IMR-90 (cell line): ENCODE results near the gene SYNPO2. TPM values are rescaled to one million over a fixed set of nuclear protein-coding genes. Genes with fewer than 3 reads are reported as not detected.

Experiments
- ATAC-seq: fragments of 200-7000 bp; cut with Tn5 transposase; 2 replicates; pipeline ENCODE4 v1.9.1; 2020; ENCODE audit warnings: low read depth, mild to moderate bottlenecking, moderate library complexity
- BruUV-seq: library from RNA; stranded (reverse); fragments of 400-500 nt; replicated peaks from 2 replicates; lab custom pipeline; 2021; lab: Mats Ljungman, UMichigan
- CTCF ChIA-PET: fragments of 300-600 bp; formaldehyde crosslinking; extraction: SDS; loops from one replicate; lab custom pipeline; 2021; ENCODE audit warnings: antibody characterized with exemption; lab: Yijun Ruan, JAX
- POLR2A ChIA-PET: fragments of 300-600 bp; sonication (Branson Sonifier 250); formaldehyde crosslinking; loops from one replicate; lab custom pipeline; 2022; ENCODE audit warnings: antibody characterized with exemption; ENCODE audit not compliant: unreplicated experiment; lab: Charles Lee
- DNase-seq: peaks from one replicate; pipeline ENCODE4 v3.0.0; 2013
- H2AFZ ChIP-seq: replicated peaks from 2 replicates; pipeline ENCODE3; 2013; ENCODE audit warnings: low read length, mild to moderate bottlenecking; ENCODE audit not compliant: poor library complexity
- H2AK5ac ChIP-seq: 2 replicates; pipeline ENCODE4 v1.6.1; 2013; ENCODE audit warnings: low read depth, low read length, inconsistent platforms
- H2AK9ac ChIP-seq: replicated peaks from 2 replicates; pipeline ENCODE3; 2013; ENCODE audit warnings: mild to moderate bottlenecking, low read depth, low read length, moderate library complexity; ENCODE audit not compliant: poor library complexity
- H2BK120ac ChIP-seq: 2 replicates; pipeline ENCODE4 v1.6.1; 2013; ENCODE audit warnings: low read depth, low read length, inconsistent platforms
- H2BK15ac ChIP-seq: 3 replicates; pipeline ENCODE4 v1.6.1; 2013; ENCODE audit warnings: low read depth, low read length, inconsistent platforms
- H2BK20ac ChIP-seq: 2 replicates; pipeline ENCODE4 v1.6.1; 2013; ENCODE audit warnings: low read depth, mild to moderate bottlenecking, inconsistent platforms, low read length, moderate library complexity
- H2BK5ac ChIP-seq: 2 replicates; pipeline ENCODE4 v1.6.1; 2013; ENCODE audit warnings: mild to moderate bottlenecking, low read depth, low read length, inconsistent platforms; ENCODE audit not compliant: poor library complexity, severe bottlenecking
- H3K14ac ChIP-seq: replicated peaks from 2 replicates; pipeline ENCODE4 v1.6.1; 2013; ENCODE audit warnings: low read depth, low read length, inconsistent platforms
- H3K18ac ChIP-seq: 2 replicates; pipeline ENCODE4 v1.6.1; 2013; ENCODE audit warnings: low read depth, low read length, control low read depth
- H3K23ac ChIP-seq: 2 replicates; pipeline ENCODE4 v1.6.1; 2013; ENCODE audit warnings: low read depth, low read length, inconsistent platforms
- H3K27ac ChIP-seq: 2 replicates; pipeline ENCODE4 v1.5.1; 2013; ENCODE audit warnings: mild to moderate bottlenecking, control low read depth, low read length; ENCODE audit not compliant: insufficient read depth
- H3K27me3 ChIP-seq: 2 replicates; pipeline ENCODE4 v1.6.1; 2013; ENCODE audit warnings: low read length; ENCODE audit not compliant: control insufficient read depth, insufficient read depth
- H3K36me3 ChIP-seq: 2 replicates; pipeline ENCODE4 v1.6.1; 2013; ENCODE audit warnings: low read length, mixed read lengths; ENCODE audit not compliant: control insufficient read depth, insufficient read depth
- H3K4ac ChIP-seq: 2 replicates; pipeline ENCODE4 v1.6.1; 2013; ENCODE audit warnings: low read depth, low read length, inconsistent platforms
- H3K4me1 ChIP-seq: 2 replicates; pipeline ENCODE4 v1.6.1; 2013; ENCODE audit warnings: low read length, mixed read lengths; ENCODE audit not compliant: control insufficient read depth, insufficient read depth
- H3K4me2 ChIP-seq: 2 replicates; pipeline ENCODE4 v1.6.1; 2013; ENCODE audit warnings: low read depth, mild to moderate bottlenecking, control low read depth, low read length, moderate library complexity
- H3K4me3 ChIP-seq: 2 replicates; pipeline ENCODE4 v1.5.1; 2013; ENCODE audit warnings: low read depth, mild to moderate bottlenecking, control low read depth, low read length, moderate library complexity; ENCODE audit not compliant: insufficient read depth
- H3K56ac ChIP-seq: 2 replicates; pipeline ENCODE4 v1.6.1; 2013; ENCODE audit warnings: low read length, inconsistent platforms; ENCODE audit not compliant: insufficient read depth; ENCODE audit errors: extremely low read depth
- H3K79me1 ChIP-seq, 2 experiments: 2 replicates each; pipeline ENCODE4 v1.6.1; 2013; ENCODE audit warnings: low read length in 2 of 2, inconsistent platforms in 1 of 2, low read depth in 1 of 2
- H3K9ac ChIP-seq: 2 replicates; pipeline ENCODE4 v1.6.1; 2013; ENCODE audit warnings: low read depth, low read length, control low read depth
- H3K9me1 ChIP-seq: 2 replicates; pipeline ENCODE4 v1.6.1; 2013; ENCODE audit warnings: low read length, inconsistent platforms; ENCODE audit not compliant: insufficient read depth
- H3K9me3 ChIP-seq: 2 replicates; pipeline ENCODE4 v1.6.1; 2013; ENCODE audit warnings: low read length; ENCODE audit not compliant: control insufficient read depth, insufficient read depth
- H4K20me1 ChIP-seq: 2 replicates; pipeline ENCODE4 v1.6.1; 2013; ENCODE audit warnings: low read length, inconsistent platforms; ENCODE audit not compliant: insufficient read depth
- H4K5ac ChIP-seq: 2 replicates; pipeline ENCODE4 v1.6.1; 2013; ENCODE audit warnings: mild to moderate bottlenecking, low read depth, low read length, control low read depth
- H4K8ac ChIP-seq, 2 experiments: 2 replicates each; pipeline ENCODE4 v1.6.1; 2013; ENCODE audit warnings: low read depth in 2 of 2, low read length in 2 of 2, control low read depth in 1 of 2, inconsistent platforms in 1 of 2
- H4K91ac ChIP-seq: 2 replicates; pipeline ENCODE4 v1.6.1; 2013; ENCODE audit warnings: low read depth, low read length, inconsistent platforms; ENCODE audit not compliant: insufficient read depth
- FOS ChIP-seq: fragments of 150-350 bp; IDR thresholded peaks from 2 replicates; pipeline ENCODE4 v1.6.1; 2016; ENCODE audit warnings: low read depth, low read length
- RAD21 ChIP-seq: IDR thresholded peaks from 2 replicates; pipeline ENCODE4 v1.6.1; 2012; ENCODE audit warnings: low read length, improper control_type of control experiment
- SMC3 ChIP-seq: fragments of 150-350 bp; IDR thresholded peaks from 2 replicates; pipeline ENCODE4 v1.6.1; 2016; ENCODE audit warnings: low read depth, mild to moderate bottlenecking, antibody characterized with exemption, low read length, moderate library complexity
- WGBS, 2 experiments: methylation state at CpG; one replicate each; pipeline versions ENCODE4 v1.1.5 to v1.1.7; 2013; ENCODE audit warnings: missing lambda C conversion rate in 2 of 2; ENCODE audit not compliant: insufficient read length in 1 of 2; ENCODE audit errors: extremely low coverage in 2 of 2; 5-methylcytosine and 5-hydroxymethylcytosine counted together
- dilution Hi-C: fragments of 300-500 bp; cut with HindIII; formaldehyde crosslinking; loops from one replicate; pipeline ENCODE4 v1.14.3; 2018; ENCODE audit warnings: low sequenced_read_pairs; ENCODE audit not compliant: unreplicated experiment
- in situ Hi-C: fragments of 300-500 bp; cut with MboI; formaldehyde crosslinking; loops from 3 replicates; pipeline ENCODE4 v1.14.3; 2019; ENCODE audit warnings: low sequenced_read_pairs, inconsistent platforms, mixed read lengths
- intact Hi-C: fragments of 100-400 bp; cut with micrococcal nuclease; formaldehyde crosslinking; loops from 2 replicates; pipeline ENCODE4 v1.10.0; 2022
- polyA plus RNA-seq, 3 experiments: library from polyadenylated mRNA; depleted of rRNA; stranded (reverse); fragments of >200 nt; gene quantifications; 2 replicates each; pipeline ENCODE4 v1.2.3, GENCODE V29; 2012; ENCODE audit warnings: low replicate concordance in 1 of 3
- total RNA-seq: library from RNA; depleted of rRNA; stranded (reverse); fragments of >200 nt; gene quantifications from 2 replicates; pipeline ENCODE4 v1.2.3, GENCODE V29; 2012
- TF ChIP-seq, protein P1 (sequence below): fragments of 150-350 bp; IDR thresholded peaks from 2 replicates; pipeline ENCODE4 v1.6.1; 2017; ENCODE audit warnings: mild to moderate bottlenecking, antibody characterized with exemption, low read length, low read depth
- TF ChIP-seq, protein P2 (sequence below): conservative IDR thresholded peaks from 2 replicates; pipeline ENCODE4 v1.5.1; 2012; ENCODE audit warnings: mild to moderate bottlenecking, low read depth, low read length, improper control_type of control experiment

The SYNPO2 gene
- total and polyA plus RNA-seq, 2 of the 4 experiments (the other 2 are of a cell fraction) = 0.99 to 1.8 TPM

DNA sequence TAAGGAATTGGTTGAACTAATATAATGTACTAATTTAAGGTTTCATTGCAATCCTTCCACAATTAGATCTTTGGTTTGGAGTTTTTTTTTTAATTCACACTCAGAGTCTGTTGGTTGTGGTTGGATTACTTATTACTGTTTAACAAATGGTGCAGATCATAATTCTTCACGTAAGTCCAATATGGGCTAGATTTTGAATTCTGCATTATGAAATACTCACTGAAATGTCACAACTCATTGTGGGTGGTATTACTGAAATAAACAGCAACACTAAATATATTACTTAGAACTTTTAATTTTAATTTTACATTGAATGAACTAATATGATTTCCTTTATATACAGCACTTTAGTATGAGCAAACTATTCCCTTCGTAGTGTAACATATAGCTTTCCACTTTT lies 152.7 kb downstream of the SYNPO2 start (continued):
- no peak for TF ChIP-seq FOS

DNA sequence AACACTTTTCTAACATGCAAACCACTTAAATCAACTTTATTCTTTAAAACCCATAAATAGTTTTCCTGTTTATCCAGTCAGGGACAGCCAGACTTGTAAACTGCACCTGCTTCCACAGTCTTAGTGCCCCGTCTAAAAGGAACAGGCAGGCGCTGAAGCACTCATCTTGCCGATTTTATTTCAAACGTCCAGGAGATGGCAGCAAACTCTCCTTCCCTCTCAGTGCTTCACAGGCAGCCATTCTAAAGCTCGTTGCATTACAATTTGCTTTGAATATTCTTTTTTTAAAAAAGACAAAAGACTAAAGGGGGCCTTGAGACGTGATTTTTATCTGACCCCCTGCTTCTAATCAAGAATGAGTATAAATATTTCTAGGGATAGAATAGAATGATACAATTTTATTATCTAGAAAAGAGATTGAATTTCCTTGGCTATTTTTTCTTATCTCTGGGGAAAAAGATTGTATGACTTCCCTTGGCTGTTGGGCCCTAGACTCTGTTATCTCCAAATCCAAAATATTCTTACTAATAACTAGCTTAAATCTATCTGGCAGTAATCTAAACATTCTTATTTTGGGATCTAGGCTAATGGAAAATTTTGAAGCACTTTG lies 153.4 kb downstream of the SYNPO2 start:
- Histone ChIP-seq H3K9me1 (0 out of 2 replicates have a peak, but pooled peaks cover 2% of the 10 kb centered on the region), H3K4ac (peak overlapping the region; percentile 2; the same call in 1 of the 2 replicates), H3K4me3 (no peak overlapping the region), H2AK9ac (no peak overlapping the region), H3K79me1 (peaks cover 0 to 3% of the 10 kb centered on the region in 2 experiments; a peak in 1 of 4 replicates), H4K5ac (no peak overlapping the region; the same call in 1 of the 2 replicates), H3K27ac (peak overlapping the region; percentile 100; the same call in 1 of the 2 replicates), H2AK5ac (no peak overlapping the region), H2BK15ac (0 out of 3 replicates have a peak overlapping the region, but pooled peaks have one; percentile 0), H3K4me2 (no peak overlapping the region), H4K8ac (peak overlapping the region in 1 of 2 experiments; percentile 26; a peak in 2 of 4 replicates), H3K18ac (peak overlapping the region; percentile 22; the same call in 1 of the 2 replicates), H3K23ac (no peak overlapping the region), H4K91ac (peak overlapping the region; percentile 0; the same call in 1 of the 2 replicates), H2AFZ (no peak overlapping the region), H4K20me1 (no peaks in the 10 kb centered on the region), H3K4me1 (peaks cover 12% of the 10 kb centered on the region), H3K56ac (0 out of 2 replicates have a peak overlapping the region, but pooled peaks have one; percentile 9), H3K14ac (no peak overlapping the region), H2BK20ac (peak overlapping the region; percentile 50), H2BK120ac (peak overlapping the region; percentile 75), H3K36me3 (no peaks in the 10 kb centered on the region), H2BK5ac (peak overlapping the region; percentile 99), H3K27me3 (no peaks in the 10 kb centered on the region), H3K9ac (no peak overlapping the region), H3K9me3 (no peaks in the 10 kb centered on the region)
- dilution Hi-C loops (no loop called here), intact Hi-C loops (loop anchor here (1.0 to 5.0 kb wide), 6 partner anchors 53 to 1015 kb away; no protein-coding TSS in a partner anchor), in situ Hi-C loops (loop anchor here (5.0 to 10.0 kb wide), 2 partner anchors 173 to 240 kb away; partner anchors contain the start of gene USP53)
- POLR2A ChIA-PET = interaction anchor here (2.9 kb wide), 1 partner anchor 53 kb away, joined by 13 read pairs; no protein-coding TSS in a partner anchor
- CTCF ChIA-PET = interaction anchor here (0.6 to 2.2 kb wide), 7 partner anchors 8 to 249 kb away, joined by 3 to 15 read pairs (median 4); no protein-coding TSS in a partner anchor
- ATAC-seq (peak; percentile 63), DNase-seq (peak; percentile 83)
- no TSS peak for BruUV-seq
- no CpG with 5 or more reads among the region's 6 CpGs for WGBS, 2 experiments
- TF ChIP-seq, protein P1, sequence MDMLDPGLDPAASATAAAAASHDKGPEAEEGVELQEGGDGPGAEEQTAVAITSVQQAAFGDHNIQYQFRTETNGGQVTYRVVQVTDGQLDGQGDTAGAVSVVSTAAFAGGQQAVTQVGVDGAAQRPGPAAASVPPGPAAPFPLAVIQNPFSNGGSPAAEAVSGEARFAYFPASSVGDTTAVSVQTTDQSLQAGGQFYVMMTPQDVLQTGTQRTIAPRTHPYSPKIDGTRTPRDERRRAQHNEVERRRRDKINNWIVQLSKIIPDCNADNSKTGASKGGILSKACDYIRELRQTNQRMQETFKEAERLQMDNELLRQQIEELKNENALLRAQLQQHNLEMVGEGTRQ = no peak
- peak; percentile 83 for TF ChIP-seq RAD21
- peak; percentile 76 for TF ChIP-seq SMC3
- TF ChIP-seq, protein P2, sequence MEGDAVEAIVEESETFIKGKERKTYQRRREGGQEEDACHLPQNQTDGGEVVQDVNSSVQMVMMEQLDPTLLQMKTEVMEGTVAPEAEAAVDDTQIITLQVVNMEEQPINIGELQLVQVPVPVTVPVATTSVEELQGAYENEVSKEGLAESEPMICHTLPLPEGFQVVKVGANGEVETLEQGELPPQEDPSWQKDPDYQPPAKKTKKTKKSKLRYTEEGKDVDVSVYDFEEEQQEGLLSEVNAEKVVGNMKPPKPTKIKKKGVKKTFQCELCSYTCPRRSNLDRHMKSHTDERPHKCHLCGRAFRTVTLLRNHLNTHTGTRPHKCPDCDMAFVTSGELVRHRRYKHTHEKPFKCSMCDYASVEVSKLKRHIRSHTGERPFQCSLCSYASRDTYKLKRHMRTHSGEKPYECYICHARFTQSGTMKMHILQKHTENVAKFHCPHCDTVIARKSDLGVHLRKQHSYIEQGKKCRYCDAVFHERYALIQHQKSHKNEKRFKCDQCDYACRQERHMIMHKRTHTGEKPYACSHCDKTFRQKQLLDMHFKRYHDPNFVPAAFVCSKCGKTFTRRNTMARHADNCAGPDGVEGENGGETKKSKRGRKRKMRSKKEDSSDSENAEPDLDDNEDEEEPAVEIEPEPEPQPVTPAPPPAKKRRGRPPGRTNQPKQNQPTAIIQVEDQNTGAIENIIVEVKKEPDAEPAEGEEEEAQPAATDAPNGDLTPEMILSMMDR = peak; percentile 77
